Measurements from ENCODE around the gene DEPDC4. TPM values are rescaled to one million over a fixed set of nuclear protein-coding genes. Genes with fewer than 3 reads are reported as not detected.
"Not testable (repeated sequence)": the region's sequence is repeated elsewhere in the genome, so short reads cannot be mapped to it uniquely, and the experiment has no call there.

DEPDC4 gene
- total RNA-seq, 2 donors from 2014 or later, result 0.44 TPM; not detected in 1

DNA sequence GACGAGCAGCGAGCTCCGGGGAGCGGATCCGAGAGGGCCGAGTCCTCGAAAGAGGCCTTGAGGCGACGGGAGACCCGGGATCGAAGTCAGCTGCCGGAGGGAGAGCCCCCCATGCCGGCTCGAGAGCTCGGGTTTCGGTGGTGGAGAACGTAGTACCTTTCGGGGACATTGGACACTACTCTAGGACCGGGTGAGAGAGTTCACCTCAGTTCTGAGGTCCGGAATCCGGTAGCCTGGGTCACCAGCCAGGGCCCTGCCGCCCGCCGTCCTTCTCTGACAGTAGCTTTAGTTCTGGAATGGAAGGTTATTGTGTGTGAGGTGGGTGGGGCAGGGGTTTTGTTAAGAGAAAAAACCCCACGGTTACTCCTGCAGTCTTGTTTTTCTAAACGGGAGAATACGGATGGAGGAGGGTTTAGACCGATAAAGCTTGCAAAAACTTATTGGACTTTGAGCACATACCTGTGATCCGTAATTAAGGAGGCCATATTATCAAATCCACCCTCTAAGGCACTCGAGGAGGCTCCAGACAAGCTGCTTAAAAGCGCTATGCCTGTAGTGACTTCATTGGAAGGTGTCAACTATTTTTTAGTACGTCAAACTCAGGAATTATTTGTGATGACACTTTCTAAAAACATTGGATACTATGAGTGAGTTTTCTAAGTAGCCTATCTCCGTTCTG lies 863 bp upstream of the DEPDC4 start:
- TF ChIP-seq, protein P1, sequence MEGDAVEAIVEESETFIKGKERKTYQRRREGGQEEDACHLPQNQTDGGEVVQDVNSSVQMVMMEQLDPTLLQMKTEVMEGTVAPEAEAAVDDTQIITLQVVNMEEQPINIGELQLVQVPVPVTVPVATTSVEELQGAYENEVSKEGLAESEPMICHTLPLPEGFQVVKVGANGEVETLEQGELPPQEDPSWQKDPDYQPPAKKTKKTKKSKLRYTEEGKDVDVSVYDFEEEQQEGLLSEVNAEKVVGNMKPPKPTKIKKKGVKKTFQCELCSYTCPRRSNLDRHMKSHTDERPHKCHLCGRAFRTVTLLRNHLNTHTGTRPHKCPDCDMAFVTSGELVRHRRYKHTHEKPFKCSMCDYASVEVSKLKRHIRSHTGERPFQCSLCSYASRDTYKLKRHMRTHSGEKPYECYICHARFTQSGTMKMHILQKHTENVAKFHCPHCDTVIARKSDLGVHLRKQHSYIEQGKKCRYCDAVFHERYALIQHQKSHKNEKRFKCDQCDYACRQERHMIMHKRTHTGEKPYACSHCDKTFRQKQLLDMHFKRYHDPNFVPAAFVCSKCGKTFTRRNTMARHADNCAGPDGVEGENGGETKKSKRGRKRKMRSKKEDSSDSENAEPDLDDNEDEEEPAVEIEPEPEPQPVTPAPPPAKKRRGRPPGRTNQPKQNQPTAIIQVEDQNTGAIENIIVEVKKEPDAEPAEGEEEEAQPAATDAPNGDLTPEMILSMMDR (IDR thresholded peaks at IDR 0.05), result no peak
- Histone ChIP-seq H3K9me3 (no peaks in the 10 kb centered on the region), H3K4me3 (peak overlapping the region; percentile 76 to 97), H3K4me1 (peaks cover 0 to 27% of the 10 kb centered on the region in 2 donors), H3K27ac (peak overlapping the region; percentile 97 to 99), H3K27me3 (no peaks in the 10 kb centered on the region), H3K36me3 (no peaks in the 10 kb centered on the region)
- no peak for DNase-seq (ENCODE audit: low spot score)

DNA sequence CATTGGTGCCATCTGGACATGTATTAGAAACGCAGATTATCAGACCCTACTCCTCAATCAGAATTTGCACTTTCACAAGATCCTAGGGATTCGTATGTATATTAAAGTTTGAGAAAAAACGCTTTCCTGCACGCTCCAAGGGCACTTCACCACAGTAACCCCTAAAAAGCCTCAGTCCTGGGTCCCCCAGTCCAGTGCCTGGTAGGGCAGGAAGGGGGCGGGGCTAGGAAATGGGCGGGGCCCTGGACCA lies 369 bp downstream of the DEPDC4 start:
- H3K36me3 ChIP-seq, result no peaks in the 10 kb centered on the region
- peak overlapping the region; percentile 76 to 97 for H3K4me3 ChIP-seq
- peaks cover 0 to 27% of the 10 kb centered on the region in 2 donors for H3K4me1 ChIP-seq
- no peaks in the 10 kb centered on the region for H3K9me3 ChIP-seq
- H3K27me3 ChIP-seq, result no peaks in the 10 kb centered on the region
- peak overlapping the region; percentile 97 to 99 for H3K27ac ChIP-seq
- TF ChIP-seq, protein P1 (IDR thresholded peaks at IDR 0.05), result no peak
- peak; percentile 91 for DNase-seq (ENCODE audit: low spot score)

DNA sequence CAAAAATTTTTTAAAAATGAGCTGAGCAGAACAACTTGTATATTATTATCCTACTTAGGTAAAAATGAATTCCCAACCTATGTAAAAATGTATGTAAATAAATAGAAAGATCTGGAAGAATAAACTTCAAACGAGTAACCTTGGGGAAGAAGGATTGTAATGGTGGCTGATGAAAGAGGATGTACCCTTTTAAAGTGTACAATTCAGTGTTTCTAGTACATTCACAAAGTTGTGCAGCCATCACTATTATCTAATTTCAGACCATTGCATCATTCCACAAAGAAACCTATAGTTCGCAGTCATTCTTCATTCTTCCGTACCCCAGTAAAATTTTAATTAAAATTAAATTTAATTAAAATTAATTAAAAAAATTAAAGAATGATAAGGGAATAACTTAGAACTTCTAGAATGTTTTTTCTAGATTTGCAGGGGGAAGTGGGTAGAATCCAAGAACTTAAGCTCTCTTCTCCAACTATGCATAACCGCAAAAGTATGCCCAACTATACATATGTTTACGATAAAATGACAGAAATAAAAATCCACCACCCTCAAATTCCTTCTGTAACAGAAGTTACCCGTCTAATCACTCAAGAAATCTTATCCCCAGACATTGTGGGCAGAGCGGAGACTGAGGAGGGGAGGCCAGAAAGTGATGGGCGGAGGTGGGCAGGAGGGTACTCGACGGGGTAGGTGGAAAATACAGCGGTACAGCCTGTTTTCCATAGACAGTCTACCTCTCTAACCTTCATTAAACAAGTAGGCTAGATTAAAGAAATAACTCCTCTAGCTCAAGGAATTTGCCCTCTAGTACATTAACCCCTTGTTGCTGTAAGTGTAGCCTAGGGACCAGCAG lies 921 bp downstream of the DEPDC4 start:
- TF ChIP-seq, protein P1 (IDR thresholded peaks at IDR 0.05), result no peak
- no peak for DNase-seq (ENCODE audit: low spot score)
- H3K4me1 ChIP-seq, result peaks cover 0 to 27% of the 10 kb centered on the region in 2 donors
- H3K36me3 ChIP-seq, result no peaks in the 10 kb centered on the region
- no peaks in the 10 kb centered on the region for H3K9me3 ChIP-seq
- H3K27me3 ChIP-seq, result no peaks in the 10 kb centered on the region
- peak overlapping the region; percentile 76 to 97 for H3K4me3 ChIP-seq
- peak overlapping the region; percentile 97 to 99 for H3K27ac ChIP-seq

DNA sequence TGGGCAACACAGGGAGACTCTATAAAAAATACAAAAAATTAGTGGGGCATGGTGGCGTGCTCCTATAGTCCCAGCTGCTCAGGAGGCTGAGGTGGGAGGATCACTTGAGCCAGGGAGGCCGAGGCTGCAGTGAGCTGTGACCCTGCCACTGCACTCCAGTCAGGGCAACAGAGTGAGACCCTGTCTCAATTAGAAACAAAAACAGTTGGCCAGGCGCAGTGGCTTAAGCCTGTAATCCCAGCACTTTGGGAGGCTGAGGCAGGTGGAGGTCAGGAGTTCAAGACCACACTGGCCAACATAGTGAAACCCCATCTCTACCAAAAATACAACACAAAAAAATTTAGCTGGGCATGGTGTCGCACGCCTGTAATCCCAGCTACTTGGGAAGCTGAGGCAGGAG lies 1.8 kb downstream of the DEPDC4 start:
- DNase-seq (ENCODE audit: low spot score); H3K9me3 ChIP-seq; H3K36me3 ChIP-seq; H3K27me3 ChIP-seq; H3K4me3 ChIP-seq; H3K27ac ChIP-seq: not testable (repeated sequence)
- peaks cover 0 to 27% of the 10 kb centered on the region in 2 donors for H3K4me1 ChIP-seq

DNA sequence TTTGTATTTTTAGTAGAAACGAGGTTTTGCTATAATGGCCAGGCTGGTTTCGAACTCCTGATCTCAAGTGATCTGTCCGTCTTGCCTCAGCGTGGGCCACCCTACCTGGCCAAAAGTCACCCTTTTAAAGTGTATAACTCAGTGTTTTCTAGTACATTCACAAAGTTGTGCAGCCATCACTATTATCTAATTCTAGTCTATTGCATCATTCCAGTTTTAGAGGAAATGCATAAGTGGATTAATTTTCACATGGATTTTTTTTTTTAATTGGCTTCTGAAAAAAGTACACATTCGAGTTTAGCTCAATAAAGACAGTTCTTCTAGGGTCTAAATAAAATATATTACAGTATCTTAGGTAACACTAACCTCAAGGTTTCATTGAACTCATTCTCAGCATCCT lies 3.7 kb downstream of the DEPDC4 start:
- no peak for DNase-seq (ENCODE audit: low spot score)
- Histone ChIP-seq H3K36me3 (no peaks in the 10 kb centered on the region), H3K4me1 (peaks cover 0 to 7% of the 10 kb centered on the region in 2 donors), H3K27me3 (no peaks in the 10 kb centered on the region), H3K9me3 (no peaks in the 10 kb centered on the region), H3K4me3 (no peak overlapping the region), H3K27ac (no peak overlapping the region)
- TF ChIP-seq, protein P1 (IDR thresholded peaks at IDR 0.05), result no peak

DNA sequence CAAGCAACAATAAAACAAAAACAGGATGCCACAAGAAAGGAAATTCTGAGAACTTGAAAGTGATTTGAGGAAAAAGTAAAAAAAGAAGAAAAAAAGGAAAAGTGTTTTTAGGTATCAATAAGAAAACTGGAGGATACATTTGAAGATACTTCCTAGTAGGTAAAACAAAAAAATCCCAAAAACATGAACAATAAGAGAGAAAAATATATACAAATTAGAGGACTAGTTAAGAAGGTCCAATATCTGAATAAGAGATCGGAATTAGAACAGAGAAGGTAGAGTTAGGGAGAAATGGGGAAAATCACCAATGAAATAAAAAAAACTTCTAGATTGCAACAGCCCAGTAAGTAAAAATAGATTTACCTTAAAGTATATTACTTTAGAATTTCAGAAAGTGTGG lies 8.8 kb downstream of the DEPDC4 start:
- H3K27me3 ChIP-seq, result no peaks in the 10 kb centered on the region
- no peak overlapping the region for H3K27ac ChIP-seq
- no peaks in the 10 kb centered on the region for H3K9me3 ChIP-seq
- no peaks in the 10 kb centered on the region for H3K36me3 ChIP-seq
- no peaks in the 10 kb centered on the region for H3K4me1 ChIP-seq
- H3K4me3 ChIP-seq, result no peak overlapping the region
- DNase-seq (ENCODE audit: low spot score), result no peak
- TF ChIP-seq, protein P1 (IDR thresholded peaks at IDR 0.05), result no peak

All from right atrium auricular region (tissue), 2 donors.